Lower lobe of right lung (tissue), 2 donors: ENCODE measurements around the gene MISP3. TPM values are rescaled to one million over a fixed set of nuclear protein-coding genes. Genes with fewer than 3 reads are reported as not detected.

Source experiments
- ATAC-seq, 2 donors: fragments of 200-7000 bp; cut with Tn5 transposase; one replicate each; pipeline ENCODE4 v1.9.1; 2020 to 2022; ENCODE audit warnings: mild to moderate bottlenecking in 2 of 2, moderate library complexity in 2 of 2
- DNase-seq: peaks from one replicate; pipeline ENCODE4 v3.0.0-alpha.2; 2020
- H3K27ac ChIP-seq: fragments of 200-600 bp; one replicate; pipeline ENCODE4 v1.8.0; 2022
- H3K27me3 ChIP-seq: fragments of 200-600 bp; one replicate; pipeline ENCODE4 v1.8.0; 2022; ENCODE audit warnings: low read depth
- H3K36me3 ChIP-seq: fragments of 200-600 bp; one replicate; pipeline ENCODE4 v1.8.0; 2022; ENCODE audit warnings: mild to moderate bottlenecking
- H3K4me1 ChIP-seq: fragments of 200-600 bp; one replicate; pipeline ENCODE4 v1.8.0; 2022
- H3K4me3 ChIP-seq: fragments of 200-600 bp; one replicate; pipeline ENCODE4 v1.8.0; 2022; ENCODE audit warnings: mild to moderate bottlenecking
- H3K9me3 ChIP-seq: fragments of 200-600 bp; one replicate; pipeline ENCODE4 v1.8.0; 2022
- intact Hi-C: fragments of 100-400 bp; cut with DNase I; formaldehyde crosslinking; loops from one replicate; pipeline ENCODE4 v1.11.0; 2022
- total RNA-seq: library from RNA; stranded (reverse); fragmentation: NEBNext Ultra II Directional; extraction: Animal tissue kit (Norgen Biotek cat#: 25700); gene quantifications from one replicate; pipeline ENCODE4 v1.2.1, GENCODE V29; 2021
- TF ChIP-seq, protein P1 (sequence below): fragments of 200-600 bp; IDR thresholded peaks from one replicate; pipeline ENCODE4 v1.8.0; 2022; ENCODE audit warnings: antibody characterized with exemption, mild to moderate bottlenecking
- donor health status: DM: no; HTN: yes; CAD: no; lungs with severe emphysema.

MISP3 gene
- total RNA-seq, 1 donor from 2014 or later, result 7.1 TPM

DNA sequence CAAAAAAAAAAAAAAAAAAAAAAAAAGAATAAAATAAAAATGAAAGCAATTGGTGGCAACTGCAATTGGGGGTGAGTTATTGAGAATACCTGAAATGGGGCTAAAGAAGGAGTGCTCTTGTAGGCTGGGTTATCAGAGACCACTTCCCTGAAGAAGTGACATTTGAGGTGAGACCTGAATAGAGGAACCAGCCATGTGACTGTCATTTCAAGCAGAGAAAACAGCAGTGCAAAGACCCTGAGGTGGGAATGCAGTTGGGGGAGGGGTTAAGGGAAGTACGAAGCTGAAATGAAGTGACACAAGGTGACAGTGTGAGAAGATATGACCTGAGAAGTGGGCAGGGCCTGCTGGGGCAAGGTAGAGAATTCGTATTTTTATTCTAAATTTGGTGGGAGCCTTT, 6.5 kb upstream of the MISP3 start:
- Histone ChIP-seq H3K36me3 (no peaks in the 10 kb centered on the region), H3K4me1 (peaks cover under 1% of the 10 kb centered on the region), H3K27me3 (peaks cover 9% of the 10 kb centered on the region), H3K9me3 (no peaks in the 10 kb centered on the region), H3K4me3 (no peak overlapping the region), H3K27ac (no peak overlapping the region)
- TF ChIP-seq, protein P1, sequence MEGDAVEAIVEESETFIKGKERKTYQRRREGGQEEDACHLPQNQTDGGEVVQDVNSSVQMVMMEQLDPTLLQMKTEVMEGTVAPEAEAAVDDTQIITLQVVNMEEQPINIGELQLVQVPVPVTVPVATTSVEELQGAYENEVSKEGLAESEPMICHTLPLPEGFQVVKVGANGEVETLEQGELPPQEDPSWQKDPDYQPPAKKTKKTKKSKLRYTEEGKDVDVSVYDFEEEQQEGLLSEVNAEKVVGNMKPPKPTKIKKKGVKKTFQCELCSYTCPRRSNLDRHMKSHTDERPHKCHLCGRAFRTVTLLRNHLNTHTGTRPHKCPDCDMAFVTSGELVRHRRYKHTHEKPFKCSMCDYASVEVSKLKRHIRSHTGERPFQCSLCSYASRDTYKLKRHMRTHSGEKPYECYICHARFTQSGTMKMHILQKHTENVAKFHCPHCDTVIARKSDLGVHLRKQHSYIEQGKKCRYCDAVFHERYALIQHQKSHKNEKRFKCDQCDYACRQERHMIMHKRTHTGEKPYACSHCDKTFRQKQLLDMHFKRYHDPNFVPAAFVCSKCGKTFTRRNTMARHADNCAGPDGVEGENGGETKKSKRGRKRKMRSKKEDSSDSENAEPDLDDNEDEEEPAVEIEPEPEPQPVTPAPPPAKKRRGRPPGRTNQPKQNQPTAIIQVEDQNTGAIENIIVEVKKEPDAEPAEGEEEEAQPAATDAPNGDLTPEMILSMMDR, result no peak
- ATAC-seq (no peak), DNase-seq (no peak)
- intact Hi-C loops, result no loop called here

DNA sequence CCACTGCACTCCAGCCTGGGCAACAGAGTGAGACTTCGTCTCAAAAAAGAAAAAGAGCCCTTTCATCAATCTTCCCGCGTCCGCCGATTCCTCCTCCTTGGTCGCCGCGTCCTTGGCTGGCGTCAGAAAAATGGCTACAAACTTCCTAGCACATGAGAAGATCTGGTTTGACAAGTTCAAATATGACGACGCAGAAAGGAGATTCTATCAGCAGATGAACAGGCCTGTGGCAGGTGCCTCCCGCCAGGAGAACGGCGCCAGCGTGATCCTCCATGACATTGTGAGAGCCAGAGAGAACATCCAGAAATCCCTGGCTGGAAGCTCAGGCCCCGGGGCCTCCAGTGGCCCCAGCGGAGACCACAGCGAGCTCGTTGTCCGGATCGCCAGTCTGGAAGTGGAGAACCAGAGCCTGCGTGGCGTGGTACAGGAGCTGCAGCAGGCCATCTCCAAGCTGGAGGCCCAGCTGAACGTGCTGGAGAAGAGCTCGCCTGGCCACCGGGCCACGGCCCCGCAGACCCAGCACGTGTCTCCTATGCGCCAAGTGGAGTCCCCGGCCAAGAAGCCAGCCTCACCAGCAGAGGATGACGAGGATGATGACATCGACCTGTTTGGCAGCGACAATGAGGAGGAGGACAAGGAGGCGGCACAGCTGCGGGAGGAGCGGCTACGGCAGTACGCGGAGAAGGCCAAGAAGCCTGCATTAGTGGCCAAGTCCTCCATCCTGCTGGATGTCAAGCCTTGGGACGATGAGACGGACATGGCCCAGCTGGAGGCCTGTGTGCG, 2.1 kb upstream of the MISP3 start:
- no peaks in the 10 kb centered on the region for H3K27me3 ChIP-seq
- peaks cover 36% of the 10 kb centered on the region for H3K4me1 ChIP-seq
- no peaks in the 10 kb centered on the region for H3K9me3 ChIP-seq
- H3K27ac ChIP-seq, result no peak overlapping the region
- H3K4me3 ChIP-seq, result no peak overlapping the region
- ATAC-seq (no peak), DNase-seq (no peak)
- TF ChIP-seq, protein P1, result no peak
- intact Hi-C loops, result no loop called here
- H3K36me3 ChIP-seq, result no peaks in the 10 kb centered on the region

DNA sequence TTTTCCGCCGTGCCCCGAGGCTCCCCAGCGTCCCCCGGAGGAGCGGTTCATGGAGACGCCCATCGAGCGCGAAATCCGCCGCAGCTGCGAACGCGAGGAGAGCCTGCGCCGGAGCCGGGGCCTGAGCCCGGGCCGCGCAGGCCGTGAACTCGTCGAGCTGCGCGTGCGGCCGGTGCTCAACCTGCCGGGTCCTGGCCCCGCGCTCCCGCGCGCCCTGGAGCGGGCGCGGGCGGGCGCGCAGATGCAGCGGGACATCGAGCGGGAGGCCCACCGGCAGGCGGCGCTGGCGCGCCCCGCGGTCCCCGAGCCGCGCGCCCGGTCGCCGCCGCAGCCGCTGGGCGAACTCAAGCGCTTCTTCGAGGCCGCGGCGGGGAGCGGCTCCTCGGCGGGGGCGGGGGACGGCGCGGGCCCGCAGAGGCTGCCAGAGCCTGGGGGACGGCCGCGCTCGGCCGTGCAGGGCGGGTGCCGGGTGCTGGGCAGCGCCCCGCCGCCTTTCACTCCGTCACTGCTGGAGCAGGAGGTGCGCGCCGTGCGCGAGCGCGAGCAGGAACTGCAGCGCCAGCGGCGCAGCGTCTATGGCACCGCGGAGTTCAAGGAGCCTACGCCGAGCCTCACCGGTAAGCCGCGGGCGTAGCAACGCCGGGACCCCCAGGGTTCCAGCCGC, 807 bp downstream of the MISP3 start:
- intact Hi-C loops, result no loop called here

DNA sequence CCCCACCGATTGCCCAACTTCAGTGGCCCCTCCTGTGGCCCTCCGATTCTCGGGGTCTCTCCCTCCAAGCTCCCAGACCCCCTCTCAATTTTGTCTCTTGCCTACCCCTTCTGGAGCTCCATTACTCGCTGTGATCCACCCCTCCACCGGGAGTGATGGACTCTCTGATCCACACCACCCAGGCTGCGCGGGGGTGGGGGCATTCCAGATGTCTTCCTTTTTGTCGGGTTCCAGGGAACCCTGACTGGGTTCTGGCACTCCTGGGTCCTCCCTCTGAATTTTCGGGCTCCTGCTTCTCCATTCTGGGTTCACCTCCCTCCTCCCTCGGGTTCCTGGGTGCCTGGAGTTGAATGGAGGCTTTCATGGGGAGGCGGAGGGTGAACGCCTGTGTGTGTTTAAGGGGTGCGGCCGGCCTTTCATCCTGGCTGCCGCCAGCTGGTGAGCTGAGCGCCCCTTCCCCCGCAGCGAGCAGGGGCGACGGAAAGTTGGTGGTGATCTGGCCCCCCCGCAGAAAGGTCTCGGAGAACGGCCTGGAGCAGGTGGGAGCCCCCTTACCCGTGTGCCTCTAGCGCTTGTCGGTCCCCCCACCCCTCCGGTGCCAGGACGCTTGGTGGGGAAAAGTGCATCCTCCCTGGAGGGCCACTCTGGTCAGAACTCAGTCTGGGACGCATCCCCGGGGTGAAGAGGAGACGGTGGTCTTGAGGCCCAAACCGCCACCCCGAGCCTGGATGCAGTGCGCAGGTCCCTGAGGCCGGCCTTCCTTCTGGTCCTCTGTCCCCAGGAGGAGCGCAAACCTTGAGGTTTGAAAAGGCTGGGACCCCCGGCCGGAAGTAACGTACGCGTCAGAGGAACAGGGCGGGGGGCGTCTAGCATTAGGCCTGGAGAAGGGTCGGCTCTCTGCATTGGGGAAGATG, 1.6 kb downstream of the MISP3 start:
- Histone ChIP-seq H3K4me3 (peak overlapping the region; percentile 86), H3K27me3 (no peaks in the 10 kb centered on the region), H3K36me3 (no peaks in the 10 kb centered on the region), H3K9me3 (no peaks in the 10 kb centered on the region), H3K27ac (peak overlapping the region; percentile 92), H3K4me1 (peaks cover 38% of the 10 kb centered on the region)
- DNase-seq (no peak), ATAC-seq (peak; percentile 1 to 16)
- intact Hi-C loops, result no loop called here
- TF ChIP-seq, protein P1, result no peak

More for the DNA sequence above, 807 bp downstream of the MISP3 start:
- ATAC-seq (peak; percentile 57 to 73), DNase-seq (peak; percentile 88)
- Histone ChIP-seq H3K27ac (peak overlapping the region; percentile 92), H3K27me3 (no peaks in the 10 kb centered on the region), H3K4me3 (peak overlapping the region; percentile 86), H3K36me3 (no peaks in the 10 kb centered on the region), H3K4me1 (peaks cover 38% of the 10 kb centered on the region), H3K9me3 (no peaks in the 10 kb centered on the region)
- TF ChIP-seq, protein P1, result peak; percentile 29

DNA sequence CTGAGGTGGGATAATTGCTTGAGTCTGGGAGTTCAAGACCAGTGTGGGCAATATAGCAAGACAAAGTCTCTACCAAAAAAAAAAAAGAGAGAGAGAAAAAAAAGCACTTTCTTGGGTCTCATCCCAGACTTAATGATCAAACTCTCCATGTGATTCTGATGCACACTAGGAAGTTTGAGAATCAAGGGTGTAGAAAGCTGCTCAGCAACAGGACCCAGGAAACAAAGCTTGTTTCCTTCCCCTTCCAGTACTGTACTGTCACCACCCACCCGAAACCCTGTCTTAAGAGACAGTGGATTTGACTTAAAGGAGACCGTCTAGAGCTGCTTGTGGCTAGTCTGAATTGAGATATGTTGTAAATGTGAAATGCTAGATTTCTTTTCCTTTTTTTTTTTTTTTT, 5.8 kb downstream of the MISP3 start:
- intact Hi-C loops, result no loop called here
- Histone ChIP-seq H3K4me3 (no peak overlapping the region), H3K36me3 (no peaks in the 10 kb centered on the region), H3K4me1 (peaks cover 41% of the 10 kb centered on the region), H3K9me3 (no peaks in the 10 kb centered on the region), H3K27me3 (no peaks in the 10 kb centered on the region), H3K27ac (no peak overlapping the region)
- DNase-seq, result no peak
- ATAC-seq, result no peak
- TF ChIP-seq, protein P1, result no peak
